GM12872 (cell line): ENCODE data around the gene OSMR.

Experiments used
- TF ChIP-seq, protein P1 (sequence below): IDR thresholded peaks from 3 replicates; pipeline ENCODE4 v1.5.1; 2011; ENCODE audit warnings: low read depth, mild to moderate bottlenecking, low read length, moderate library complexity; ENCODE audit not compliant: insufficient read depth

Gene OSMR

DNA sequence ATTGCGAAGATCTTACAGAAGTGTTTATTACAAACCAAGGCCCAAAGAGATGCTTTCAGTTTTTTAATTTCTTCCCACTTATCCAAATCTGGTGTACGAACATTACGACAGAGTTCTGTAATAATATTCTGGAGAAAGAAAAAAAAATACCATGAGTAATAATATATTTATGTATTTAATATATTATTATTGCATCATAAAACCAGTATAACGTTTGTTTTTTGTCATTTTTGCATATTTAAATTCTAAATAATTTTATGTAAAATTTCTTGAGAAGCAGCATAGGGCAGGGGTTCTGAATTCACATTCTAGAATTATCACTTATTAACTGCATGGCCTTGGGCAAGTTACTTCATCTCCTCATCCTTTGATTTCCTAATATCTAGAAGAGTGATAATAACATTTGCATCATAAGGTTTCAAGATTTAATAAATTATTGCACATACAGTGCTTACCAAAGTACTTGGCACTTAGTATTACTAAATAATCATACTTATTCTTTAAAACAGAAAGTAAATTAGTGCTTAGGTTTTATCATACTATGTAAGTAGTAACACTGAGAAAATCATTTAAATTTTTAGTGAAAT, 107.7 kb downstream of the OSMR start:
- TF ChIP-seq, protein P1, sequence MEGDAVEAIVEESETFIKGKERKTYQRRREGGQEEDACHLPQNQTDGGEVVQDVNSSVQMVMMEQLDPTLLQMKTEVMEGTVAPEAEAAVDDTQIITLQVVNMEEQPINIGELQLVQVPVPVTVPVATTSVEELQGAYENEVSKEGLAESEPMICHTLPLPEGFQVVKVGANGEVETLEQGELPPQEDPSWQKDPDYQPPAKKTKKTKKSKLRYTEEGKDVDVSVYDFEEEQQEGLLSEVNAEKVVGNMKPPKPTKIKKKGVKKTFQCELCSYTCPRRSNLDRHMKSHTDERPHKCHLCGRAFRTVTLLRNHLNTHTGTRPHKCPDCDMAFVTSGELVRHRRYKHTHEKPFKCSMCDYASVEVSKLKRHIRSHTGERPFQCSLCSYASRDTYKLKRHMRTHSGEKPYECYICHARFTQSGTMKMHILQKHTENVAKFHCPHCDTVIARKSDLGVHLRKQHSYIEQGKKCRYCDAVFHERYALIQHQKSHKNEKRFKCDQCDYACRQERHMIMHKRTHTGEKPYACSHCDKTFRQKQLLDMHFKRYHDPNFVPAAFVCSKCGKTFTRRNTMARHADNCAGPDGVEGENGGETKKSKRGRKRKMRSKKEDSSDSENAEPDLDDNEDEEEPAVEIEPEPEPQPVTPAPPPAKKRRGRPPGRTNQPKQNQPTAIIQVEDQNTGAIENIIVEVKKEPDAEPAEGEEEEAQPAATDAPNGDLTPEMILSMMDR: no peak

DNA sequence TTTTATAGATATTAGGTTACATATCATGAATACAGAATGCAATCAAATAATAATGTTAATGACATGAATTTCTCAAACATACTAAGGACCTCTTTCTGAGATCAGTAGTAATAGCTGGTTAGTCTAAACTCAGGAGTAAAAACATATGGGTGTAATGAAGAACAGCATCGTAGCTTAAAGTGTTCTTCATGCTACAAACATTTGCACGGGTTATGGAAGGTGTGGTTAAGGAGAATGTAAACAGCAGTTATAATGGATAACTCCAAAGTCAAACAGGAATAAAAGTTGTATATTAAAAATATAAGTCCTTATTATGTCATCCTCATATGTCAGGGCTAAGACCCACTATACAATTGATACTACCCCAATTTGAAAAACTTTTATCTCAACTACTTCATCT, 115.9 kb downstream of the OSMR start:
- TF ChIP-seq, protein P1: no peak

DNA sequence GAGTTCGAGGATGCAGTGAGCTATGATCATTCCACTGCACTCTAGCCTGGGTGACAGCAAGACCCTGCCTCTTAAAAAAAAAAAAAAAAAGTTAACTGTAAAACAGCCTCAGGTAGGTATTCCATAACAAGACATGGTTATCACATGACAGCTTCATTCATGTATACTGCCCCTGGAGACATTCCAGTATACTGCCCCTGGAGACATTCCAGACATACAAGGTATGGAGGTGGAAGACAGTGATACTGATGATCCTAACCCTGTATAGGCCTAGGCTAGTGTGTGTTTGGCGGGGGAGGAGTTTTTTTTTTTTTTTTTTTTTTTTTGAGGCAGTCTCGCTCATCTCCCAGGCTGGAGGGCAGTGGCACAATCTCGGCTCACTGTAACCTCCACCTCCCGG, 122.9 kb downstream of the OSMR start:
- TF ChIP-seq, protein P1: no peak

DNA sequence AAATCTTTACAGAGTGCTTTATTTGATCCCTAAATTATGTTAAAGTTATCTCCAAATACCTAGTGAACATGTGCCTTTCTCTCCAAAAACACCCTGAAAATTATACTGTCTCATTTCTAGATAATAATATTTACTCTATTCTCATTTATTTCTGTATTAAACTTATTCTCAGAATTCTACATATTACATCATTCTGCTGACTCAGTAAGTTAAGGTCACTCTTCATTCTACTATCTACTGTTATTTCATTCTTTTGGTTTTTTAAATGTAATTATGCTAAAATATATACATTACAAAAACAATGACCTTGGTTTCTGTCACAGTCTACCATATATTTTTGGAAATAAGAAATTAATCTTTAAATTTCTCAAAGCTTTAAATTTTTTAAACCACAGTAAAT, 132.2 kb downstream of the OSMR start:
- TF ChIP-seq, protein P1: no peak

DNA sequence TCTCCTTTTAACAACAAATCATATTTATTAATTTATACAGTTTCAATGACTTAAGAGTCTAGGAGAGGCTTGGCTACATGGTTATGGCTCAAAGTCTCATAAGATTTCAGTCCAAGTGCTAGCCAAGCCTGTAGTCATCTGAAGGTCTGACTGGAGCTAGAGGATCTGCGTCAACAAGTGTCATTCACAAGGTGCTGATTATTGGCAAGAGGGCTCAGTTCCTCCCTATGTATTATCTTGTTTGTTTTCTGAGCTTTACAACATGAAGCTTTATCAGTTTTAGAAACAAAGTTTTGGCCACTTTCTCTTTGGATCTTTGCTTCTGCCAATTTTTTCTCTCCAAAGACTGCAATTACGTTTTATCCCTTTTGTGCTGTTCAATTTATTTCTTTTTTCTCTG, 133.7 kb downstream of the OSMR start:
- TF ChIP-seq, protein P1: no peak
